ENCODE data around the gene PELI1. TPM values are rescaled to one million over a fixed set of nuclear protein-coding genes. Genes with fewer than 3 reads are reported as not detected.

Gene PELI1
- total RNA-seq, 1 experiment from 2014 or later = 53.5 TPM

DNA sequence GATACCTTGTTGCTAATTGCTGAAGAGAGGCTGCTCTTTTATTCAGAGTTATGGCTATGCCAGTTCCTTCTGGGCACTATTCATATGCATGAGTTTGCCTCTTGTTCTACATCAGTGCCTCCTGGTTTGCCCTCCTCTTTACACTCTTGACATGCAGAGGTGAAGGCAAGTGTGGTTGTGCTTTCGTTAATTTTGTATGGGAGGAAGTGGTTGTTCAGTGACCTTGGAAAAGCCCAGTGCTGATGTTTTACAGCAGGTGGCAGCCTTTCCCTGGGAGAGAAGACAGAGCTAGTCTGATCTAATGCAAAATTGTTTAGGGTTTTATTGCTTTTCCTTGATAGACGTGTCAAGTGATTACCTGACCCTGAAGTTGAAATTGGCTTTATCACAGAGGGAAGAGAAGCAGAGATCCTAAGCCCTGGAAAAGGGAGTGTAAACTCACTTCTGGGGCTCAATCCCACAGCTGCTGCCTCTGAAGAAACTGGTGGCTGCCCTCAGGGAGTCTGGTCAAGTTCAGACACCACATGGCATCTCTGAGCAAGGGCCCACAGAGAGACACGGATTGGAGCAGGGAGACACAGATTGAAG lies 94.5 kb downstream of the PELI1 start (continued):
- TF ChIP-seq ELF4 (CRISPR knock-in tag; IDR thresholded peaks at IDR 0.05; ENCODE audit: low read depth) (no peak), NR1H2 (CRISPR knock-in tag; IDR thresholded peaks at IDR 0.05) (no peak)

DNA sequence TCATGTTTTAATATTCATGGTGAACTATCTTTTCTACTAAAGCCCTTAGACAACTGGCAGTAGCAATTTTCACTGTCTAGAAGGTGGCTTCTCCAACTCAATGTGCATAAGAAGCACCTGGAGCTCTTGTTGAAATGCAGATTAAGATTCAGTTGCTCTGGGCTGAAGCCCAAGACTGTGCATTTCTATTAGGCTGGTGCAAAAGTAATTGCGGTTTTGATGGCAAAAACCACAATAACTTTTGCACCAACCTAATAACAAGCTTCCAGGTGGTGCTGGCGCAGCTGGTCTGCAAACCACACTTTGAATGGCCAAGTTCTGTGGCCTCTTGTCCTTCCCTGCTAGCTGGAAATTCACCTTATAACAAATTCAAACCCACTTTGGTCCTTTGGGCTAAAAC lies 98.3 kb downstream of the PELI1 start:
- TF ChIP-seq GABPB1 (CRISPR knock-in tag; IDR thresholded peaks at IDR 0.05) (no peak), JAZF1 (CRISPR knock-in tag; IDR thresholded peaks at IDR 0.05) (no peak), IRF2 (CRISPR knock-in tag; IDR thresholded peaks at IDR 0.05; ENCODE audit: borderline replicate concordance, low read depth) (no peak), ZNF219 (CRISPR knock-in tag; IDR thresholded peaks at IDR 0.05; ENCODE audit: borderline replicate concordance) (no peak), NFE2L1 (CRISPR knock-in tag; IDR thresholded peaks at IDR 0.05) (no peak), EMX1 (CRISPR knock-in tag; IDR thresholded peaks at IDR 0.05) (no peak), JUN (CRISPR knock-in tag; IDR thresholded peaks at IDR 0.05) (no peak), TP53 (CRISPR knock-in tag; IDR thresholded peaks at IDR 0.05) (no peak), SMAD4 (CRISPR knock-in tag; IDR thresholded peaks at IDR 0.05) (no peak)
- TF ChIP-seq, protein P1, sequence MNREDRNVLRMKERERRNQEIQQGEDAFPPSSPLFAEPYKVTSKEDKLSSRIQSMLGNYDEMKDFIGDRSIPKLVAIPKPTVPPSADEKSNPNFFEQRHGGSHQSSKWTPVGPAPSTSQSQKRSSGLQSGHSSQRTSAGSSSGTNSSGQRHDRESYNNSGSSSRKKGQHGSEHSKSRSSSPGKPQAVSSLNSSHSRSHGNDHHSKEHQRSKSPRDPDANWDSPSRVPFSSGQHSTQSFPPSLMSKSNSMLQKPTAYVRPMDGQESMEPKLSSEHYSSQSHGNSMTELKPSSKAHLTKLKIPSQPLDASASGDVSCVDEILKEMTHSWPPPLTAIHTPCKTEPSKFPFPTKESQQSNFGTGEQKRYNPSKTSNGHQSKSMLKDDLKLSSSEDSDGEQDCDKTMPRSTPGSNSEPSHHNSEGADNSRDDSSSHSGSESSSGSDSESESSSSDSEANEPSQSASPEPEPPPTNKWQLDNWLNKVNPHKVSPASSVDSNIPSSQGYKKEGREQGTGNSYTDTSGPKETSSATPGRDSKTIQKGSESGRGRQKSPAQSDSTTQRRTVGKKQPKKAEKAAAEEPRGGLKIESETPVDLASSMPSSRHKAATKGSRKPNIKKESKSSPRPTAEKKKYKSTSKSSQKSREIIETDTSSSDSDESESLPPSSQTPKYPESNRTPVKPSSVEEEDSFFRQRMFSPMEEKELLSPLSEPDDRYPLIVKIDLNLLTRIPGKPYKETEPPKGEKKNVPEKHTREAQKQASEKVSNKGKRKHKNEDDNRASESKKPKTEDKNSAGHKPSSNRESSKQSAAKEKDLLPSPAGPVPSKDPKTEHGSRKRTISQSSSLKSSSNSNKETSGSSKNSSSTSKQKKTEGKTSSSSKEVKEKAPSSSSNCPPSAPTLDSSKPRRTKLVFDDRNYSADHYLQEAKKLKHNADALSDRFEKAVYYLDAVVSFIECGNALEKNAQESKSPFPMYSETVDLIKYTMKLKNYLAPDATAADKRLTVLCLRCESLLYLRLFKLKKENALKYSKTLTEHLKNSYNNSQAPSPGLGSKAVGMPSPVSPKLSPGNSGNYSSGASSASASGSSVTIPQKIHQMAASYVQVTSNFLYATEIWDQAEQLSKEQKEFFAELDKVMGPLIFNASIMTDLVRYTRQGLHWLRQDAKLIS (CRISPR knock-in tag; IDR thresholded peaks at IDR 0.05; ENCODE audit: borderline replicate concordance) = no peak
- TF ChIP-seq, protein P2, sequence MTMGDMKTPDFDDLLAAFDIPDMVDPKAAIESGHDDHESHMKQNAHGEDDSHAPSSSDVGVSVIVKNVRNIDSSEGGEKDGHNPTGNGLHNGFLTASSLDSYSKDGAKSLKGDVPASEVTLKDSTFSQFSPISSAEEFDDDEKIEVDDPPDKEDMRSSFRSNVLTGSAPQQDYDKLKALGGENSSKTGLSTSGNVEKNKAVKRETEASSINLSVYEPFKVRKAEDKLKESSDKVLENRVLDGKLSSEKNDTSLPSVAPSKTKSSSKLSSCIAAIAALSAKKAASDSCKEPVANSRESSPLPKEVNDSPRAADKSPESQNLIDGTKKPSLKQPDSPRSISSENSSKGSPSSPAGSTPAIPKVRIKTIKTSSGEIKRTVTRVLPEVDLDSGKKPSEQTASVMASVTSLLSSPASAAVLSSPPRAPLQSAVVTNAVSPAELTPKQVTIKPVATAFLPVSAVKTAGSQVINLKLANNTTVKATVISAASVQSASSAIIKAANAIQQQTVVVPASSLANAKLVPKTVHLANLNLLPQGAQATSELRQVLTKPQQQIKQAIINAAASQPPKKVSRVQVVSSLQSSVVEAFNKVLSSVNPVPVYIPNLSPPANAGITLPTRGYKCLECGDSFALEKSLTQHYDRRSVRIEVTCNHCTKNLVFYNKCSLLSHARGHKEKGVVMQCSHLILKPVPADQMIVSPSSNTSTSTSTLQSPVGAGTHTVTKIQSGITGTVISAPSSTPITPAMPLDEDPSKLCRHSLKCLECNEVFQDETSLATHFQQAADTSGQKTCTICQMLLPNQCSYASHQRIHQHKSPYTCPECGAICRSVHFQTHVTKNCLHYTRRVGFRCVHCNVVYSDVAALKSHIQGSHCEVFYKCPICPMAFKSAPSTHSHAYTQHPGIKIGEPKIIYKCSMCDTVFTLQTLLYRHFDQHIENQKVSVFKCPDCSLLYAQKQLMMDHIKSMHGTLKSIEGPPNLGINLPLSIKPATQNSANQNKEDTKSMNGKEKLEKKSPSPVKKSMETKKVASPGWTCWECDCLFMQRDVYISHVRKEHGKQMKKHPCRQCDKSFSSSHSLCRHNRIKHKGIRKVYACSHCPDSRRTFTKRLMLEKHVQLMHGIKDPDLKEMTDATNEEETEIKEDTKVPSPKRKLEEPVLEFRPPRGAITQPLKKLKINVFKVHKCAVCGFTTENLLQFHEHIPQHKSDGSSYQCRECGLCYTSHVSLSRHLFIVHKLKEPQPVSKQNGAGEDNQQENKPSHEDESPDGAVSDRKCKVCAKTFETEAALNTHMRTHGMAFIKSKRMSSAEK (CRISPR knock-in tag; IDR thresholded peaks at IDR 0.05; ENCODE audit: borderline replicate concordance) = no peak
- TF ChIP-seq, protein P3, sequence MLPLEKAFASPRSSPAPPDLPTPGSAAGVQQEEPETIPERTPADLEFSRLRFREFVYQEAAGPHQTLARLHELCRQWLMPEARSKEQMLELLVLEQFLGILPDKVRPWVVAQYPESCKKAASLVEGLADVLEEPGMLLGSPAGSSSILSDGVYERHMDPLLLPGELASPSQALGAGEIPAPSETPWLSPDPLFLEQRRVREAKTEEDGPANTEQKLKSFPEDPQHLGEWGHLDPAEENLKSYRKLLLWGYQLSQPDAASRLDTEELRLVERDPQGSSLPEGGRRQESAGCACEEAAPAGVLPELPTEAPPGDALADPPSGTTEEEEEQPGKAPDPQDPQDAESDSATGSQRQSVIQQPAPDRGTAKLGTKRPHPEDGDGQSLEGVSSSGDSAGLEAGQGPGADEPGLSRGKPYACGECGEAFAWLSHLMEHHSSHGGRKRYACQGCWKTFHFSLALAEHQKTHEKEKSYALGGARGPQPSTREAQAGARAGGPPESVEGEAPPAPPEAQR (CRISPR knock-in tag; IDR thresholded peaks at IDR 0.05) = no peak
- TF ChIP-seq, protein P4, sequence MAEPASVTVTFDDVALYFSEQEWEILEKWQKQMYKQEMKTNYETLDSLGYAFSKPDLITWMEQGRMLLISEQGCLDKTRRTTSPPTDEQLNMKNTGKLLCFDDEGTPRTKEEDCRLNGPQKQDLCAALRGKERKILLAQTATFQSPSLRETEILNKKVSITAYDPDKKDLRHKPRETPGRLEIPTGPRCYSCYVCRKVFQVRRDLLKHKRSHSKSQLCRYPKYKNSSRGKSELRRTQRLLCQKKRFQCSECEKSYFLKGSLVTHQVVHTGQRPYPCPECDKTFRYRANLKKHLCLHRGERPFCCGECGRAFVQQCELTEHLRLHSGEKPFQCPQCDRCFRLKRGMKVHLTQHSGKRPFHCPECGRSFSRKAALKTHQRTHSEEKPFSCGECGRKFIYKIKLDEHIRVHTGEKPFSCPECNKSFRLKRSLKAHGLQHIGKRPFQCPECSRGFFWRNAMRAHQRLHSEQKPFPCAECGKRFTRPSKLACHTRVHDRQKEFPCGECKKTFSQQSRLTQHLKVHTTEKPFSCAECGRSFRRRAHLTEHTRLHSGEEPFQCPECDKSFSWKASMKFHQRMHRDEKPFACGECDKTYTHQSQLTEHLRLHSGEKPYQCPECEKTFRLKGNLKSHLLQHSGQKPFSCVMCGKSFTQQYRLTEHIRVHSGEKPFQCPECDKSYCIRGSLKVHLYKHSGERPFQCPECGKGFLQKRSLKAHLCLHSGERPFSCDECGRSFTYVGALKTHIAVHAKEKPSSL (CRISPR knock-in tag; conservative IDR thresholded peaks at IDR 0.05) = no peak
- TF ChIP-seq, protein P5, sequence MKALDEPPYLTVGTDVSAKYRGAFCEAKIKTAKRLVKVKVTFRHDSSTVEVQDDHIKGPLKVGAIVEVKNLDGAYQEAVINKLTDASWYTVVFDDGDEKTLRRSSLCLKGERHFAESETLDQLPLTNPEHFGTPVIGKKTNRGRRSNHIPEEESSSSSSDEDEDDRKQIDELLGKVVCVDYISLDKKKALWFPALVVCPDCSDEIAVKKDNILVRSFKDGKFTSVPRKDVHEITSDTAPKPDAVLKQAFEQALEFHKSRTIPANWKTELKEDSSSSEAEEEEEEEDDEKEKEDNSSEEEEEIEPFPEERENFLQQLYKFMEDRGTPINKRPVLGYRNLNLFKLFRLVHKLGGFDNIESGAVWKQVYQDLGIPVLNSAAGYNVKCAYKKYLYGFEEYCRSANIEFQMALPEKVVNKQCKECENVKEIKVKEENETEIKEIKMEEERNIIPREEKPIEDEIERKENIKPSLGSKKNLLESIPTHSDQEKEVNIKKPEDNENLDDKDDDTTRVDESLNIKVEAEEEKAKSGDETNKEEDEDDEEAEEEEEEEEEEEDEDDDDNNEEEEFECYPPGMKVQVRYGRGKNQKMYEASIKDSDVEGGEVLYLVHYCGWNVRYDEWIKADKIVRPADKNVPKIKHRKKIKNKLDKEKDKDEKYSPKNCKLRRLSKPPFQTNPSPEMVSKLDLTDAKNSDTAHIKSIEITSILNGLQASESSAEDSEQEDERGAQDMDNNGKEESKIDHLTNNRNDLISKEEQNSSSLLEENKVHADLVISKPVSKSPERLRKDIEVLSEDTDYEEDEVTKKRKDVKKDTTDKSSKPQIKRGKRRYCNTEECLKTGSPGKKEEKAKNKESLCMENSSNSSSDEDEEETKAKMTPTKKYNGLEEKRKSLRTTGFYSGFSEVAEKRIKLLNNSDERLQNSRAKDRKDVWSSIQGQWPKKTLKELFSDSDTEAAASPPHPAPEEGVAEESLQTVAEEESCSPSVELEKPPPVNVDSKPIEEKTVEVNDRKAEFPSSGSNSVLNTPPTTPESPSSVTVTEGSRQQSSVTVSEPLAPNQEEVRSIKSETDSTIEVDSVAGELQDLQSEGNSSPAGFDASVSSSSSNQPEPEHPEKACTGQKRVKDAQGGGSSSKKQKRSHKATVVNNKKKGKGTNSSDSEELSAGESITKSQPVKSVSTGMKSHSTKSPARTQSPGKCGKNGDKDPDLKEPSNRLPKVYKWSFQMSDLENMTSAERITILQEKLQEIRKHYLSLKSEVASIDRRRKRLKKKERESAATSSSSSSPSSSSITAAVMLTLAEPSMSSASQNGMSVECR (CRISPR knock-in tag; IDR thresholded peaks at IDR 0.05; ENCODE audit: borderline replicate concordance) = no peak
- TF ChIP-seq, protein P6, sequence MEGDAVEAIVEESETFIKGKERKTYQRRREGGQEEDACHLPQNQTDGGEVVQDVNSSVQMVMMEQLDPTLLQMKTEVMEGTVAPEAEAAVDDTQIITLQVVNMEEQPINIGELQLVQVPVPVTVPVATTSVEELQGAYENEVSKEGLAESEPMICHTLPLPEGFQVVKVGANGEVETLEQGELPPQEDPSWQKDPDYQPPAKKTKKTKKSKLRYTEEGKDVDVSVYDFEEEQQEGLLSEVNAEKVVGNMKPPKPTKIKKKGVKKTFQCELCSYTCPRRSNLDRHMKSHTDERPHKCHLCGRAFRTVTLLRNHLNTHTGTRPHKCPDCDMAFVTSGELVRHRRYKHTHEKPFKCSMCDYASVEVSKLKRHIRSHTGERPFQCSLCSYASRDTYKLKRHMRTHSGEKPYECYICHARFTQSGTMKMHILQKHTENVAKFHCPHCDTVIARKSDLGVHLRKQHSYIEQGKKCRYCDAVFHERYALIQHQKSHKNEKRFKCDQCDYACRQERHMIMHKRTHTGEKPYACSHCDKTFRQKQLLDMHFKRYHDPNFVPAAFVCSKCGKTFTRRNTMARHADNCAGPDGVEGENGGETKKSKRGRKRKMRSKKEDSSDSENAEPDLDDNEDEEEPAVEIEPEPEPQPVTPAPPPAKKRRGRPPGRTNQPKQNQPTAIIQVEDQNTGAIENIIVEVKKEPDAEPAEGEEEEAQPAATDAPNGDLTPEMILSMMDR (IDR thresholded peaks at IDR 0.05) = no peak
- ChIA-PET CTCF (no interaction called here), POLR2A (no interaction called here)
- ATAC-seq (no peak), DNase-seq (ENCODE audit: low spot score) (no peak)
- Mint-ChIP-seq H3K4me3 (no peak overlapping the region), H3K27me3 (ENCODE audit: low read depth) (no peaks in the 10 kb centered on the region), H3K9me3 (peaks cover 5% of the 10 kb centered on the region), H3K36me3 (peaks cover 3% of the 10 kb centered on the region; the same call in 1 of the 2 replicates), H3K4me1 (peaks cover 14% of the 10 kb centered on the region), H3K27ac (no peak overlapping the region)

Measured in WTC11 (cell line).